Ishikawa (cell line): ENCODE data around the gene TMEM79.

ENCODE experiments used
- EGR1 ChIP-seq: IDR thresholded peaks from 2 replicates; pipeline ENCODE4 v1.6.1; 2012
- EP300 ChIP-seq: IDR thresholded peaks from 2 replicates; pipeline ENCODE4 v1.6.1; 2012; ENCODE audit warnings: borderline replicate concordance
- MAX ChIP-seq: IDR thresholded peaks from 2 replicates; pipeline ENCODE4 v1.6.1; 2012
- REST ChIP-seq: IDR thresholded peaks from 2 replicates; pipeline ENCODE4 v1.6.1; 2012; ENCODE audit warnings: low read depth, mild to moderate bottlenecking
- TEAD4 ChIP-seq: IDR thresholded peaks from 2 replicates; pipeline ENCODE4 v1.6.1; 2012
- USF1 ChIP-seq: IDR thresholded peaks from 2 replicates; pipeline ENCODE4 v1.6.1; 2012
- ZBTB7A ChIP-seq: IDR thresholded peaks from 2 replicates; pipeline ENCODE4 v1.6.1; 2012; ENCODE audit warnings: low read depth

DNA sequence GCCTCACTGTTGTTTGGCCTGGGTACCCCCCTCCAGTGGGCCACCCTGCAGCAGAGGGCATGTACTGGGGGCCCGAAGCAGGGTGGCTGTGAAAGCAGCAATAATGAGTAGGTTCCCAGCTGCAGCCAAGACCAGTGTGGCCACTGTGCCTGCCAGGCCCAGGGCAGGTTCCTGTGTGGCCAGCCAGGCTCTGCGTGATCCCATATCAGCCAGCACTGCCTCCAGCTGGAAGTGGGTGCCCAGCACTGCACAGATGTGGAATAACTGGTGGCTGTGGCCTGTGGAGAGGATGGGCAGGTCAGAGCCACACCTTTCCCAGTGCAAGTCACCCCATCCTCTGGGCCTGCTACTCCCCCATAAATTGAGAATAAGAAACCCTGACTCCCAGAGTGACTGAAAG lies 40.0 kb upstream of the TMEM79 start:
- TF ChIP-seq REST (no peak), USF1 (no peak), ZBTB7A (no peak), TEAD4 (no peak), MAX (no peak), EGR1 (no peak), EP300 (no peak)
